Naive B cell (primary cell): ENCODE measurements around the gene ADH7. TPM values are rescaled to one million over a fixed set of nuclear protein-coding genes. Genes with fewer than 3 reads are reported as not detected.
A peak's percentile ranks its signal among the peaks of the same experiment; 100 is the strongest.
"Not testable (repeated sequence)": the region's sequence is repeated elsewhere in the genome, so short reads cannot be mapped to it uniquely, and the experiment has no call there.

Experiments used
- ATAC-seq, 2 donors: fragments of 150-1000 bp; cut with Tn5 transposase; 2 replicates each; pipeline ENCODE4 v1.10.0; 2021; ENCODE audit warnings: low read depth in 2 of 2, mild to moderate bottlenecking in 2 of 2, moderate library complexity in 2 of 2
- DNase-seq: peaks from one replicate; pipeline ENCODE4 v3.0.0; 2022
- H3K27ac Mint-ChIP-seq, 6 donors: one replicate each; pipeline ENCODE4 v1.8.0; 2020 to 2022; ENCODE audit warnings: mild to moderate bottlenecking in 6 of 6, mixed read lengths in 6 of 6, moderate library complexity in 5 of 6, inconsistent platforms in 2 of 6
- H3K27me3 Mint-ChIP-seq, 3 donors: one replicate each; pipeline ENCODE4 v1.8.0; 2021 to 2022; ENCODE audit warnings: mixed read lengths in 3 of 3, mild to moderate bottlenecking in 1 of 3
- H3K36me3 Mint-ChIP-seq, 2 donors: one replicate each; pipeline ENCODE4 v1.8.0; 2020 to 2022; ENCODE audit warnings: mixed read lengths in 2 of 2, inconsistent platforms in 1 of 2, mild to moderate bottlenecking in 1 of 2
- H3K4me1 Mint-ChIP-seq, 3 donors: one replicate each; pipeline ENCODE4 v1.8.0; 2020 to 2022; ENCODE audit warnings: mixed read lengths in 3 of 3, inconsistent platforms in 1 of 3, mild to moderate bottlenecking in 1 of 3, moderate library complexity in 1 of 3
- H3K4me3 Mint-ChIP-seq, 8 donors: one replicate each; pipeline ENCODE4 v1.8.0; 2020 to 2022; ENCODE audit warnings: mild to moderate bottlenecking in 8 of 8, mixed read lengths in 8 of 8, moderate library complexity in 8 of 8, inconsistent platforms in 2 of 8
- H3K9me3 Mint-ChIP-seq, 7 donors: one replicate each; pipeline ENCODE4 v1.8.0; 2020 to 2022; ENCODE audit warnings: mixed read lengths in 7 of 7, mild to moderate bottlenecking in 5 of 7, inconsistent platforms in 2 of 7, moderate library complexity in 1 of 7
- polyA plus RNA-seq, 6 donors: library from polyadenylated mRNA; unstranded; fragments of 300-500 nt; fragmentation: Illumina TruSeq; gene quantifications; one replicate each; pipeline ENCODE4 v1.2.3, GENCODE V29; 2021; ENCODE audit warnings: low read depth in 6 of 6

ADH7 gene
- polyA plus RNA-seq, 6 donors from 2014 or later, result not detected

DNA sequence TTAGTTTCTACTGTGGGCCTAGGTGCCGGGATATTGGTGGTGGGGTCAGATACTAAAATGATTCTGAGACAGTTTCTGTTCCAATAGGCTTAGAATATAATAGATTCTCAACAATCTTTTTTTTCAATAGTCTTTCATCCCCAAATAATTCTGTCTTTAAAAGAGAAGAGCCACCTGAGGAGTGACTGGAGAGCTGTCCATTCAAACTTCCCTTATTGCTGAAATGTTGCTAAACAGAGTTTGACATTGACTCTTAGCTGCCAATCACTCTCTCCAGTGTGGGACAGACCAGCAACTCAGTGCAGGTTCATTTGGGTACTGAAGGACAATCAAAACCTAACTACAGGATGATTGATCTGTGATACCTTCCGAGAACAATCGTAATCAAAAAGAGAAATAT lies 12.4 kb upstream of the ADH7 start:
- peaks cover 0 to 4% of the 10 kb centered on the region in 2 donors for H3K36me3 Mint-ChIP-seq
- H3K27ac Mint-ChIP-seq, result no peak overlapping the region
- H3K27me3 Mint-ChIP-seq, result peaks cover 3 to 17% (median 8%) of the 10 kb centered on the region in 3 donors

DNA sequence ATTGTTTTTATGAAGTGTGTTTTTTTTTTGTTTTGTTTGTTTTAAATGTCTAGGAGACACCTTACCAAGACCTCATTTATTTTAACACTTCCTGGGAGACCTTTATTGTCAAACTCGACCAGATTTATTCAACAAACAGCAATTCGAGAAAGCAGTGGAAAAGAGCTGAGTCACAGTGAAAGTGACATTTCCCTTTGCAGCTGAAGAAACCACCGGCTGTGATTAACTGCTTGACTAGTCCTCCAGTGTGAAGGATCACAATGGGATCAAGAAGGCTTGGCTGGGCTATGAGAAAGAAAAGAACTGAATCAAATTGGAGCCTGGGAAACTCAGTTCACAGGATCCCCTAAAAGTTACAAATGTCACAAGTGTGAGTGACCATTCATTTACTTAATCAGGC lies 11.9 kb upstream of the ADH7 start:
- ATAC-seq (no peak), DNase-seq (no peak)
- Mint-ChIP-seq H3K27ac (no peak overlapping the region), H3K9me3 (peaks cover 7 to 35% (median 17%) of the 10 kb centered on the region in 7 donors), H3K27me3 (peaks cover 5 to 15% (median 8%) of the 10 kb centered on the region in 3 donors), H3K4me3 (no peak overlapping the region), H3K36me3 (no peaks in the 10 kb centered on the region), H3K4me1 (no peaks in the 10 kb centered on the region)

More for the DNA sequence above, 12.4 kb upstream of the ADH7 start:
- Mint-ChIP-seq H3K4me3 (no peak overlapping the region), H3K9me3 (peaks cover 9 to 39% (median 19%) of the 10 kb centered on the region in 7 donors), H3K4me1 (no peaks in the 10 kb centered on the region)
- DNase-seq, result no peak
- no peak for ATAC-seq

- peak overlapping the region in 1 of 6 donors; percentile 54 for H3K27ac Mint-ChIP-seq
- H3K9me3 Mint-ChIP-seq, result no peaks in the 10 kb centered on the region
- no peak for ATAC-seq
- no peak overlapping the region for H3K4me3 Mint-ChIP-seq
- no peak for DNase-seq
- H3K36me3 Mint-ChIP-seq, result no peaks in the 10 kb centered on the region
- no peaks in the 10 kb centered on the region for H3K4me1 Mint-ChIP-seq
- peaks cover 3 to 8% (median 8%) of the 10 kb centered on the region in 3 donors for H3K27me3 Mint-ChIP-seq
These were observed 3.3 kb upstream of the ADH7 start for GRCh38 chr4:99438405-99438780.

DNA sequence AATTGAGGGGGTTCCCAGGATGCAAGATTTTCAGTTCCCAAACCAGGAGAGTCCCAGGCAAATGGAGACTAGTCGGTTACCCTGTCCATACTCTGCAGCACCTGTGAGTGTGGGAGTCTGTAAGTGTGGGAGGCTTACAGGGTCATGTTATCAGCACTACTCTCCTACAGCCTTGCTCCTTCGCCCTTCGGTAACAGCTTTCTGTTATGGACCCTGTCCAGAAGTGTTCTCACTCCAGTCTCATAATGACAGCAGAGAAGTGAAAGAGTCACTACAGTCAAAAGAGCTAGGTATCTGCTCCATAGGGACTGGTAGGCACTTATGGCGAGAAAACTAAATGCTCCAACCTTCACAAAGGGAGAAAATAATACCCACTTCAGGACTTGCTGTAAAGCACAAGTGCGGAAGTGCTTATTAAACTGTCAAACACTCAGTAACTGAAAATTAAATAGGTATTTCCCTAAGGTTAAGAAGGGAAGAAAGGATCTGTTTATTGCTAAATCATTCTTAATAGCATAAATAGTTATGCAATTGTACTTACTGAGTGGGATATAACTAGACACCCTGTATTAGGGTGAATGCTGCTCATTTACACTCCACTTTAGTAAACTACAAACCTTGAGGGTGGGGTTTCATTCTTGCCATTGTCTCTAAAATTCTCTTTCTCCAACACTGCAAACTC lies 2.7 kb upstream of the ADH7 start:
- Mint-ChIP-seq H3K4me1 (no peaks in the 10 kb centered on the region), H3K4me3 (no peak overlapping the region)

DNA sequence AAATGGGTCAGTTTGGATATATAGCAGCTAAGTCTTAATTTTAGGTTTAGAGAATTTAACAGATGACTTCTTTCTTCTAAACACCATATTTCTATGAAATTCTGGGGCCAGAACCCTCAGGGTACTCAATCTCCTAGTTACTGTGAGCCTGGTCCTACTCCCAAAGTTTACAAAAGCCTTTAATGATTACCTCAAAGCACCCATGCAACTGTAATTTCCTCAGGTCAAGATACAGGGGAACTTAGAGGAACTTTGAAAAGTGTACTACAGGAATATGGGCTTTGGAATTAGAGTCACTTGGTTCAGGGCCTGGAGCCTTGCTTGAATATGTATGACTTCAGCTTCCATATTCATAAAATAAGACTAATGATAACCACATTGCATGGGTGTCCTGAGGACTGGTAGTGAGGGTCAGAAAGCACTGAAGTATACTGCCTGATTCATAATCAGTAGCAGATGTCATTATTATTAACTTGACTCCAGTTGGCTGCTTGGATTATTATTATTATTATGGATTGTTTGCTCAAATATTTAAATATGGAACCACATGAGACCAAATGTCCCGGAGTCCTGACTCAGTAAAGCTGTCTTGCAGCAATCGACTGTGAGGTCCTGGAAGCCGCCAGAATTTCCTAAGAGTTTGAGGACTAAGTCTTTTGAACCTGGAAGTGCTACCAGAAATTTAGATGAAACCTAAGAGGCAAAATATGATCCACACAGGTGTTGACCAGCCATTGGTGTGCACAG lies 2.0 kb upstream of the ADH7 start:
- Mint-ChIP-seq H3K36me3 (no peaks in the 10 kb centered on the region), H3K9me3 (no peaks in the 10 kb centered on the region), H3K4me3 (no peak overlapping the region), H3K27me3 (peaks cover 6 to 8% (median 7%) of the 10 kb centered on the region in 3 donors), H3K27ac (no peak overlapping the region), H3K4me1 (no peaks in the 10 kb centered on the region)
- no peak for DNase-seq
- no peak for ATAC-seq

More for the DNA sequence above, 2.7 kb upstream of the ADH7 start:
- no peaks in the 10 kb centered on the region for H3K9me3 Mint-ChIP-seq
- ATAC-seq, result no peak
- peaks cover 5 to 8% (median 8%) of the 10 kb centered on the region in 3 donors for H3K27me3 Mint-ChIP-seq
- no peak for DNase-seq
- H3K36me3 Mint-ChIP-seq, result no peaks in the 10 kb centered on the region
- H3K27ac Mint-ChIP-seq, result no peak overlapping the region

DNA sequence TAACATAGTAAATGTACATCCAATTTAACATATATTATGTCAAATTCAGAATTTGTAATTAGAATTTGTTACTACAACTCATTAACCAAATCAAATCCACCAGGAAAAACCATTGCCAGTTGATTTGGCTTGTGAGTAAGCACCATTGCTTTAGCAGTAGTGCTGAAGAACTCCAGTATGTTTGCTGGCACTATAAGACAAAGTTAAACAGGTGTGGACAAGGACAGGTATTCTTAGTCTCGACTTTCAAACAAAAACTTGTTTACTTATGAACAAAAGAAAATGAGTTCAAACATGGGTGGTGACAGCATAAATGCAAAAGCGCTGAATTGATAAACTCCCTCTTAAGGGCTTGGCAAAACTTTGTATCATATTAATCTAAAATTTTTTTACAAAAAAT lies 1.3 kb upstream of the ADH7 start:
- Mint-ChIP-seq H3K27ac (no peak overlapping the region), H3K27me3 (peaks cover 6 to 13% (median 8%) of the 10 kb centered on the region in 3 donors), H3K4me1 (no peaks in the 10 kb centered on the region), H3K9me3 (no peaks in the 10 kb centered on the region), H3K4me3 (no peak overlapping the region), H3K36me3 (no peaks in the 10 kb centered on the region)
- DNase-seq (no peak), ATAC-seq (no peak)

GRCh38 chr4:99430106-99430505 lies 5.0 kb downstream of the ADH7 start:
- H3K9me3 Mint-ChIP-seq, result peaks cover 0 to 3% (median 0%) of the 10 kb centered on the region in 7 donors
- H3K27ac Mint-ChIP-seq, result no peak overlapping the region
- H3K4me1 Mint-ChIP-seq, result no peaks in the 10 kb centered on the region
- ATAC-seq (no peak), DNase-seq (no peak)
- peaks cover 6 to 20% (median 12%) of the 10 kb centered on the region in 3 donors for H3K27me3 Mint-ChIP-seq
- no peaks in the 10 kb centered on the region for H3K36me3 Mint-ChIP-seq
- no peak overlapping the region for H3K4me3 Mint-ChIP-seq

- no peak for DNase-seq
- no peak overlapping the region for H3K4me3 Mint-ChIP-seq
- H3K36me3 Mint-ChIP-seq, result no peaks in the 10 kb centered on the region
- H3K4me1 Mint-ChIP-seq, result no peaks in the 10 kb centered on the region
- no peak overlapping the region for H3K27ac Mint-ChIP-seq
- peaks cover 0 to 12% (median 10%) of the 10 kb centered on the region in 7 donors for H3K9me3 Mint-ChIP-seq
- peaks cover 0 to 6% (median 4%) of the 10 kb centered on the region in 3 donors for H3K27me3 Mint-ChIP-seq
- no peak for ATAC-seq
These were observed 18.0 kb downstream of the ADH7 start for GRCh38 chr4:99417125-99417524.

DNA sequence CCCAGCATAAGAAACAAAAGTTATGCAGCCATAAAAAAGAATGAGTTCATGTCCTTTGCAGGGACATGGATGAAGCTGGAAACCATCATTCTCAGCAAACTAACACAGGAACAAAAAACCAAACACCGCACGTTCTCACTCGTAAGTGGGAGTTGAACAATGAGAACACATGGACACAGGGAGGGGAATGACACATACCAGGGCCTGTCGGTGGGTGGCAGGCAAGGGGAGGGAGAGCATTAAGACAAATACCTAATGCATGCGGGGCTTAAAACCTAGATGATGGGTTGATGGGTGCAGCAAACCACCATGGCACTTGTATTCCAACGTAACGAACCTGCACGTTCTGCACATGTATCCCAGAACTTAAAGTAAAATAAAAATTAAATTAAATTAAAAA lies 19.4 kb downstream of the ADH7 start:
- ATAC-seq, H3K36me3 Mint-ChIP-seq: not testable (repeated sequence)

GRCh38 chr4:99414902-99415301 lies 20.2 kb downstream of the ADH7 start:
- H3K4me3 Mint-ChIP-seq, DNase-seq, ATAC-seq, H3K9me3 Mint-ChIP-seq, H3K4me1 Mint-ChIP-seq, H3K27me3 Mint-ChIP-seq, H3K36me3 Mint-ChIP-seq: not testable (repeated sequence)
- peak overlapping the region in 1 of 6 donors; percentile 24 for H3K27ac Mint-ChIP-seq

More for the DNA sequence above, 19.4 kb downstream of the ADH7 start:
- H3K27ac Mint-ChIP-seq, H3K4me3 Mint-ChIP-seq, H3K4me1 Mint-ChIP-seq, H3K9me3 Mint-ChIP-seq, DNase-seq, H3K27me3 Mint-ChIP-seq: not testable (repeated sequence)

GRCh38 chr4:99414401-99414800 lies 20.7 kb downstream of the ADH7 start:
- ATAC-seq (no peak), DNase-seq (no peak)
- Mint-ChIP-seq H3K9me3 (no peaks in the 10 kb centered on the region), H3K4me1 (no peaks in the 10 kb centered on the region), H3K4me3 (no peak overlapping the region), H3K27ac (no peak overlapping the region), H3K36me3 (no peaks in the 10 kb centered on the region), H3K27me3 (peaks cover 0 to 8% (median 0%) of the 10 kb centered on the region in 3 donors)

DNA sequence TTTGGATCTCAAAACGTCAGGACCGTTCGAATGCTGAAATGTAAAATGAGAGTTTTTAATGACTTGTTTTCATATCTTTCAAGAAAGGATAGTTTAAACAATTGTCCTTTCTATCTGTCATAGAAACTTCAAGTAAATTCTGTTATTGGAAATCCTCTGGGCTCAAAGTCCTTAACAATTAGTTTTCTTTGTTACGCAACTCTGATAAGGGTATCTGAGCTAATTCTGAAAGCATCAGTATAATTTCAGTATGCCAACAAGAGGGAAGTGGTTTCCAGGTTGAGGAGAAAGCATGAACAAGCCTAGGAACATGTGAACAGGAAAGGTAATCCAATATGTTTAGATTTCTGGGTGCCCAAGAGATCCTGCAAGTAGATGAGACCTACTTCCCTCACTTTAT lies 22.0 kb downstream of the ADH7 start:
- no peaks in the 10 kb centered on the region for H3K4me1 Mint-ChIP-seq
- H3K27me3 Mint-ChIP-seq, result peaks cover 0 to 4% (median 0%) of the 10 kb centered on the region in 3 donors
- H3K4me3 Mint-ChIP-seq, result no peak overlapping the region
- H3K36me3 Mint-ChIP-seq, result no peaks in the 10 kb centered on the region
- H3K9me3 Mint-ChIP-seq, result no peaks in the 10 kb centered on the region
- no peak for ATAC-seq
- H3K27ac Mint-ChIP-seq, result no peak overlapping the region
- DNase-seq, result no peak

DNA sequence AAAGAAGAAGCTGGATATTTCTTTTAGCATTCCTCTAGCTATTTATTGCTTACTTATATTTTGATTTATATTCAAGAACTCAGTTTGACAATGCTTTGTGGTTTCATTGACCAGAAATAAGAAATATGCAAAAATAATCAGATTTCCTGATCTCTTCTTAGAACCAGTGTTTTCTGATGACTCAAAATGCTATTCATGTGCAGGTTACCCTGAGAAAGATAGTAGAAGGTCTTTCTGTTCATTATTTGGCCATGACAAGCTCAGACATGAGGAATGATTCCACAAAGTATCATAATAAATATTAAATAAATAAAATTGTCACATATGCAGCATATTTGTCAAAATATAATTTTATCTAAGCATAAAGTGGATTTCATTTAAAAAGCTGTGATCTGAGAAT lies 24.1 kb downstream of the ADH7 start:
- DNase-seq, result no peak
- H3K9me3 Mint-ChIP-seq, result no peaks in the 10 kb centered on the region
- H3K4me1 Mint-ChIP-seq, result no peaks in the 10 kb centered on the region
- H3K27ac Mint-ChIP-seq, result no peak overlapping the region
- no peak overlapping the region for H3K4me3 Mint-ChIP-seq
- peaks cover 0 to 4% (median 0%) of the 10 kb centered on the region in 3 donors for H3K27me3 Mint-ChIP-seq
- no peaks in the 10 kb centered on the region for H3K36me3 Mint-ChIP-seq
- ATAC-seq, result no peak

DNA sequence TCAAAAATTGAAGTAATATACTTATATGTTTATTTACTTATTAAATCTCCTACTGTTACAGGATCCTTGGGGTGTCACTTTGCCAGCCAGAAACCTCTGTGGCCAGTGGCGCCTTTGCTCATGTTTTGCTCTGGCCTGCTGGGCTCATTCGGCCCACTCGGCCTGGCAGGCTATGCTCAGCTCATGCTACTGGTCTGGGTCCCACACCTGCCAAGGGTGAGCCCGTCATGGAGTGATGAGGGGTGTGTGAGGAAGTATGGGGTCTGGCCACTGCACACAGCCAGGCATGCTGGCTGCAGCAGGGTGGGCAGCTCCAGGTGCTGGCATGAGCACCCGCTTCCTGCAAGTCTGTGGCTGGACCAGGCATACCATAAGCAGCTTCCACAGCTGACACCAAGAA lies 25.1 kb downstream of the ADH7 start:
- H3K27ac Mint-ChIP-seq, result no peak overlapping the region
- DNase-seq (no peak), ATAC-seq (no peak)
- no peaks in the 10 kb centered on the region for H3K9me3 Mint-ChIP-seq
- H3K4me3 Mint-ChIP-seq, result no peak overlapping the region
- peaks cover 0 to 5% (median 0%) of the 10 kb centered on the region in 3 donors for H3K4me1 Mint-ChIP-seq
- H3K27me3 Mint-ChIP-seq, result peaks cover 0 to 8% (median 0%) of the 10 kb centered on the region in 3 donors
- H3K36me3 Mint-ChIP-seq, result no peaks in the 10 kb centered on the region
